Activated naive CD8-positive, alpha-beta T cell (primary cell): ENCODE results near the gene COL11A2.
"Not testable (repeated sequence)": the region's sequence is repeated elsewhere in the genome, so short reads cannot be mapped to it uniquely, and the experiment has no call there.

ENCODE experiments used
- H3K27ac Mint-ChIP-seq: one replicate; pipeline ENCODE4 v1.8.0; 2021; ENCODE audit warnings: mixed read lengths
- H3K27me3 Mint-ChIP-seq: one replicate; pipeline ENCODE4 v1.8.0; 2021; ENCODE audit warnings: mixed read lengths
- H3K36me3 Mint-ChIP-seq: one replicate; pipeline ENCODE4 v1.8.0; 2021; ENCODE audit warnings: mixed read lengths
- H3K4me1 Mint-ChIP-seq: one replicate; pipeline ENCODE4 v1.8.0; 2021; ENCODE audit warnings: low read depth, mixed read lengths
- H3K4me3 Mint-ChIP-seq: one replicate; pipeline ENCODE4 v1.8.0; 2021; ENCODE audit warnings: mild to moderate bottlenecking, mixed read lengths
- H3K9me3 Mint-ChIP-seq: one replicate; pipeline ENCODE4 v1.8.0; 2021; ENCODE audit warnings: low read depth, mixed read lengths

The COL11A2 gene

DNA sequence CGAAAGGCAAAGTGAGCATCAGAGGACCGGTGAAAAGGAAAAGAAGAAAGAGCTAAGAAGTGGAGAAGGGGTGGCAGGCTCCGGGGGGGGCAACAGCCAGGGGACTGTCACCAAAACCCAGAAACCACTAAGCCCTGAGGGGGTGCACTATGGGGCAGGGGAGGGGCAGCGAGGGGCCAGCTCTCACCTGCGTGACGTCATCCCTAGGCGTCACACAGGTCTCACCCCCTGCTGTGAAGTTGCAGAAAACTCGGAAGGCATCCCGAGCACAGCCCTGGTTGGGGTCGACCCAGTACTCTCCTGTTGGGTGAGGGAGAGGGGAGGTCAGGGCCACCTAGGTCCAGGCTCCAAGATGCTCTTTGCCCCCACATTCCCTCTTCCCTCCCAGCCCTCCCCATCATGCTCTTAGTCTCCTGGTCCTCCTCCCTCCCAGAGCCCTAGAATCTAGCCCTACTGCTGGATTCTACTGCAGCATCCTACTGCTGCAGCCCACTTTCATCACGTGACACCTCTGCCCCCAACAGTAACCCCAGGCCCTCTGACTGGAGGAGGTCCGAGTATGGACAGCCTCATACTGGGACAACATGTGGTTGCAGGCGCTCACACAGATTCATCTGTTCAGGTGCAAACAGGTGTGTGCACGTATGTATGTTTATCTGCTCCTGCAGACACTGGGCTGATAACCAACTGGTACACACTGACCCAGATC lies 27.4 kb downstream of the COL11A2 start:
- Mint-ChIP-seq H3K4me3 (no peak overlapping the region), H3K4me1 (peaks cover 11% of the 10 kb centered on the region), H3K36me3 (no peaks in the 10 kb centered on the region), H3K27me3 (no peaks in the 10 kb centered on the region), H3K9me3 (no peaks in the 10 kb centered on the region), H3K27ac (no peak overlapping the region)

DNA sequence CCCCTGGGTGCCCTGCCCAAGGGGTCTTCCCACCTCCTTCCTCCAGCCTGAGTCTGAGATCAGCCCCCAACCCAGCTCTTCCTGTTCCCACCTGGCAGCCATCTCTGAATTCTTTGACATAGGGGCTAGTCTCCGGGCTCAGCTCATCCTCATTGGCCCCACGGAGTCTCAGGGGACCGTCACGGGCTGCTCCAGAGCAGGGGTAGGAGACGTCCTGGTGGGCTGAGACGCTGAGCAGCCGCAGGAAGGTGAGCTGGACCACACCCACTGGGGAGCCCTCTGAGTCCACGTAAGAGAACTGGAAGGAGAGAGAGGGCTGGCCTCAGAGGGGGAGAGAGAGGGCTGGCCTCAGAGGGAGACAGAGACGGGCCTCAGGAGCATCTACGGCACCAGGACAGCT lies 28.1 kb downstream of the COL11A2 start:
- Mint-ChIP-seq H3K4me3 (no peak overlapping the region), H3K36me3 (no peaks in the 10 kb centered on the region), H3K27me3 (no peaks in the 10 kb centered on the region), H3K4me1 (peaks cover 11% of the 10 kb centered on the region), H3K9me3 (no peaks in the 10 kb centered on the region), H3K27ac (no peak overlapping the region)

GRCh38 chr6:33163540-33163939 lies 28.7 kb downstream of the COL11A2 start:
- H3K27me3 Mint-ChIP-seq: no peaks in the 10 kb centered on the region
- no peak overlapping the region for H3K4me3 Mint-ChIP-seq
- peaks cover 11% of the 10 kb centered on the region for H3K4me1 Mint-ChIP-seq
- no peak overlapping the region for H3K27ac Mint-ChIP-seq
- H3K36me3 Mint-ChIP-seq: no peaks in the 10 kb centered on the region
- no peaks in the 10 kb centered on the region for H3K9me3 Mint-ChIP-seq

- no peaks in the 10 kb centered on the region for H3K27me3 Mint-ChIP-seq
- no peak overlapping the region for H3K27ac Mint-ChIP-seq
- H3K9me3 Mint-ChIP-seq: no peaks in the 10 kb centered on the region
- H3K36me3 Mint-ChIP-seq: no peaks in the 10 kb centered on the region
- H3K4me3 Mint-ChIP-seq: peak overlapping the region; percentile 84
- peaks cover 11% of the 10 kb centered on the region for H3K4me1 Mint-ChIP-seq
Observed at GRCh38 chr6:33161354-33162331, 30.6 kb downstream of the COL11A2 start.

- no peaks in the 10 kb centered on the region for H3K36me3 Mint-ChIP-seq
- H3K27ac Mint-ChIP-seq: no peak overlapping the region
- peak overlapping the region; percentile 84 for H3K4me3 Mint-ChIP-seq
- H3K4me1 Mint-ChIP-seq: peaks cover 11% of the 10 kb centered on the region
- no peaks in the 10 kb centered on the region for H3K9me3 Mint-ChIP-seq
- H3K27me3 Mint-ChIP-seq: no peaks in the 10 kb centered on the region
Observed at GRCh38 chr6:33160728-33161344, 31.4 kb downstream of the COL11A2 start.

GRCh38 chr6:33160096-33160495 lies 32.2 kb downstream of the COL11A2 start:
- Mint-ChIP-seq H3K4me3 (no peak overlapping the region), H3K4me1 (peaks cover 11% of the 10 kb centered on the region), H3K27me3 (no peaks in the 10 kb centered on the region), H3K27ac (no peak overlapping the region), H3K36me3 (no peaks in the 10 kb centered on the region), H3K9me3 (no peaks in the 10 kb centered on the region)

GRCh38 chr6:33156964-33157363 lies 35.3 kb downstream of the COL11A2 start:
- H3K4me3 Mint-ChIP-seq: no peak overlapping the region
- no peak overlapping the region for H3K27ac Mint-ChIP-seq
- H3K4me1 Mint-ChIP-seq: peaks cover 9% of the 10 kb centered on the region
- peaks cover 4% of the 10 kb centered on the region for H3K27me3 Mint-ChIP-seq
- no peaks in the 10 kb centered on the region for H3K36me3 Mint-ChIP-seq
- peaks cover under 1% of the 10 kb centered on the region for H3K9me3 Mint-ChIP-seq

DNA sequence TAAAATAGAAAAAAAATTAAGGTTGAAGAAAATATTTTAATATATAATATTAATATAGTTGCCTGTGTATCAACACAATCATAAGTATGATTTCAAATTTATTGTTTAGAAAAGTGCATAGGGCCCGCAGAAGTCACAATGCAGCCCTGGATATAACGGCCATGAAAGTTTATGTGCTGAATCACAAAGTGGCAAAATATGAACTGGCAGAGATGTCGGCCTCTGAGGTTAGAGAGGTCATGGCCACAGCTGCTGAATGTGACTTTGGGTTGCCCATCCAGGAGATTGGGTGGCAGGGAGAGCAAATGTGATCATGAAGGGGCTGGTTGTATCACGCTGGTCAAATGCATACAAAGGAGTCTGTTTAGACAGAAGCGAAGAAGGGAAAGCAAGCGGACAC lies 35.7 kb downstream of the COL11A2 start:
- peaks cover 4% of the 10 kb centered on the region for H3K27me3 Mint-ChIP-seq
- H3K4me3 Mint-ChIP-seq: no peak overlapping the region
- no peaks in the 10 kb centered on the region for H3K36me3 Mint-ChIP-seq
- peaks cover 3% of the 10 kb centered on the region for H3K9me3 Mint-ChIP-seq
- peaks cover 5% of the 10 kb centered on the region for H3K4me1 Mint-ChIP-seq
- H3K27ac Mint-ChIP-seq: no peak overlapping the region

DNA sequence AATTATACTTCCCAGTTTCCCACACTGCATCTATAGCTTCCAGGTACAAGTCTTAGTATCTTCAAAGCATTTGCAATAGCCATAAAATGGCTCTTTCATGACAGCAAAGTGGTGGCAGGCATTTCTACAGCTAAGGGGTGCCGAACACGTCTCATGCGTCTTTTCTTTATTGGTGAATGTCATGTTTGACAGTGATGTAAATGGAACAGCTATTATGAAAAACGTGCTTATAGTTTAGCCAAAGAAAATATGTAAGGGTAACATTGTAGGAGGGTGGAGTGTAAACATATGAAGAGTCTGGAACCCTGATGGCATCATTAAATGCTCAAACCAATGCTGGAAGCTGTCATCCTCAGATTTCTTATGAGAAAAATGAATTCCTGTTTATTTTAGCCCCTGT lies 37.9 kb downstream of the COL11A2 start:
- Mint-ChIP-seq H3K36me3 (no peaks in the 10 kb centered on the region), H3K27ac (no peak overlapping the region), H3K4me3 (no peak overlapping the region), H3K9me3 (peaks cover 3% of the 10 kb centered on the region), H3K27me3 (peaks cover 6% of the 10 kb centered on the region), H3K4me1 (no peaks in the 10 kb centered on the region)

- Mint-ChIP-seq H3K36me3 (no peaks in the 10 kb centered on the region), H3K9me3 (peaks cover 3% of the 10 kb centered on the region), H3K4me3 (no peak overlapping the region), H3K27ac (no peak overlapping the region), H3K27me3 (peaks cover 8% of the 10 kb centered on the region), H3K4me1 (no peaks in the 10 kb centered on the region)
Observed at GRCh38 chr6:33151050-33151449, 41.2 kb downstream of the COL11A2 start.

DNA sequence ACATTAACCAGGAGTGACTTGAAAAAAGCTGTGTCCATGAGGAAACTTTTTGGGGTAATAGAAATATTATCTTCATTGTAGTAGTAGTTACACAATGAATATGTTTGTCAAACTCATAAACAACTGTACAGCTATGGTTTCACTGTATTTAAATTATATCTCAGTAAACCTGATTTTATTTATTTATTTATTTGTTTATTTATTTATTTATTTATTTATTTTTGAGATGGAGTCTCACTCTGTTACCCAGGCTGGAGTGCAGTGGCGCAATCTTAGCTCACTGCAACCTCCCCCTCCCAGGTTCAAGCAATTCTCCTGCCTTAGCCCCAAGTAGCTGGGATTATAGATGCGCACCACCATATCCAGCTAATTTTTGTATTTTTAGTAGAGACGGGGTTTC lies 41.7 kb downstream of the COL11A2 start:
- not testable (repeated sequence) for H3K27me3 Mint-ChIP-seq, H3K4me3 Mint-ChIP-seq, H3K27ac Mint-ChIP-seq, H3K9me3 Mint-ChIP-seq, H3K36me3 Mint-ChIP-seq, H3K4me1 Mint-ChIP-seq

- Mint-ChIP-seq H3K36me3 (no peaks in the 10 kb centered on the region), H3K27ac (no peak overlapping the region), H3K27me3 (peaks cover 6% of the 10 kb centered on the region), H3K9me3 (peaks cover 3% of the 10 kb centered on the region), H3K4me1 (no peaks in the 10 kb centered on the region), H3K4me3 (no peak overlapping the region)
Observed at GRCh38 chr6:33147807-33148666, 44.2 kb downstream of the COL11A2 start.

GRCh38 chr6:33144373-33144772 lies 47.9 kb downstream of the COL11A2 start:
- H3K27ac Mint-ChIP-seq: no peak overlapping the region
- H3K4me1 Mint-ChIP-seq: no peaks in the 10 kb centered on the region
- no peak overlapping the region for H3K4me3 Mint-ChIP-seq
- peaks cover 20% of the 10 kb centered on the region for H3K27me3 Mint-ChIP-seq
- no peaks in the 10 kb centered on the region for H3K9me3 Mint-ChIP-seq
- H3K36me3 Mint-ChIP-seq: no peaks in the 10 kb centered on the region

DNA sequence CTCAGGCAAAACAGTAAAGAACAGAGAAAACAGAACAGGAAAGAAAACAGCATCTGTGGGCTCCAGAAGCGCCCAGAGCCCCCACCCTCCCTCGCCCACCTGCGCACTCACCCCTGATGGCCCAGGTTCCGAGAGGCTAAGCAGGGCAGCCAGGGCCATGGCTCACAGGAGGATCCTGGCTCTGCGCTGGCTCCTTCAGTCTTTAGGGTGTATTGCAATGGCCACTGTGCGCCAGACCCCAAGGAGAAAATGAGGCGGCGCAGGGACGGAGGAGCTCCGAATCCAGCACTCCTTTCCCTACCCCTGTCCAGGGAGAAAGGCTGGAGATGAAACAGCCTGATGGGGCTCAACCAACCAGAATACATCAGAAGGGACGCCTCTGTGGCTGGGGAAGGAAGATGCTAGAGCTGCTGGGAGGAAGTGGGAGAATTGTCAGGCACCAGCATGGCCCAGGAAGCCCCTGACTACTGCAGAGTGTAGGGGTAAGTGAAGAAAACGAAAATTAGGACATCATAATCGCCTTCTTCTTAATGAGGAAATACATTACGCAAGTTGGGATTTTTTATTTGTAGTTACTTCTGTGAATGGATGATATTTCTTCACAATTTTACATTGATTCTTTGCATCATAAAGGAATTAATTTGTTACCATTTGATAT lies 49.0 kb downstream of the COL11A2 start:
- Mint-ChIP-seq H3K27ac (peak overlapping the region; percentile 18), H3K9me3 (no peaks in the 10 kb centered on the region), H3K27me3 (peaks cover 19% of the 10 kb centered on the region), H3K36me3 (no peaks in the 10 kb centered on the region), H3K4me3 (no peak overlapping the region), H3K4me1 (no peaks in the 10 kb centered on the region)
